Esophagus squamous epithelium (tissue), 4 donors: ENCODE results near the gene THAP8.

Experiments
- POLR2A ChIP-seq, 4 donors: fragments of 450-650 bp; IDR thresholded peaks; one replicate each; pipeline ENCODE4 v1.6.1; 2017; ENCODE audit warnings: antibody characterized with exemption in 4 of 4, mild to moderate bottlenecking in 4 of 4, moderate library complexity in 3 of 4
- TF ChIP-seq, protein P1 (sequence below), 6 experiments: fragments of 450-650 bp in 4 of 6; fragments of 200-600 bp in 2 of 6; sonication (generic) in 2 of 6; IDR thresholded peaks; one replicate each; pipeline ENCODE4 v1.5.1; 2016 to 2019; ENCODE audit warnings: antibody characterized with exemption in 6 of 6, mild to moderate bottlenecking in 4 of 6, moderate library complexity in 4 of 6

GRCh38 chr19:36079389-36079945 is 25.4 kb upstream of the THAP8 start:
- TF ChIP-seq, protein P1, sequence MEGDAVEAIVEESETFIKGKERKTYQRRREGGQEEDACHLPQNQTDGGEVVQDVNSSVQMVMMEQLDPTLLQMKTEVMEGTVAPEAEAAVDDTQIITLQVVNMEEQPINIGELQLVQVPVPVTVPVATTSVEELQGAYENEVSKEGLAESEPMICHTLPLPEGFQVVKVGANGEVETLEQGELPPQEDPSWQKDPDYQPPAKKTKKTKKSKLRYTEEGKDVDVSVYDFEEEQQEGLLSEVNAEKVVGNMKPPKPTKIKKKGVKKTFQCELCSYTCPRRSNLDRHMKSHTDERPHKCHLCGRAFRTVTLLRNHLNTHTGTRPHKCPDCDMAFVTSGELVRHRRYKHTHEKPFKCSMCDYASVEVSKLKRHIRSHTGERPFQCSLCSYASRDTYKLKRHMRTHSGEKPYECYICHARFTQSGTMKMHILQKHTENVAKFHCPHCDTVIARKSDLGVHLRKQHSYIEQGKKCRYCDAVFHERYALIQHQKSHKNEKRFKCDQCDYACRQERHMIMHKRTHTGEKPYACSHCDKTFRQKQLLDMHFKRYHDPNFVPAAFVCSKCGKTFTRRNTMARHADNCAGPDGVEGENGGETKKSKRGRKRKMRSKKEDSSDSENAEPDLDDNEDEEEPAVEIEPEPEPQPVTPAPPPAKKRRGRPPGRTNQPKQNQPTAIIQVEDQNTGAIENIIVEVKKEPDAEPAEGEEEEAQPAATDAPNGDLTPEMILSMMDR (IDR thresholded peaks at IDR 0.05), result no peak
- TF ChIP-seq POLR2A (IDR thresholded peaks at IDR 0.05), result no peak
